B cell (primary cell): ENCODE measurements around the gene CYB5D1.

Source experiments
- EZH2 ChIP-seq: IDR thresholded peaks from 2 replicates; pipeline ENCODE4 v1.6.1; 2012; ENCODE audit warnings: borderline replicate concordance, low read depth, mild to moderate bottlenecking, moderate library complexity, low read length; ENCODE audit not compliant: insufficient read depth, poor library complexity, severe bottlenecking
- TF ChIP-seq, protein P1 (sequence below): fragments of 200-600 bp; IDR thresholded peaks from one replicate; pipeline ENCODE4 v1.8.0; 2022; ENCODE audit warnings: antibody characterized with exemption, mild to moderate bottlenecking

DNA sequence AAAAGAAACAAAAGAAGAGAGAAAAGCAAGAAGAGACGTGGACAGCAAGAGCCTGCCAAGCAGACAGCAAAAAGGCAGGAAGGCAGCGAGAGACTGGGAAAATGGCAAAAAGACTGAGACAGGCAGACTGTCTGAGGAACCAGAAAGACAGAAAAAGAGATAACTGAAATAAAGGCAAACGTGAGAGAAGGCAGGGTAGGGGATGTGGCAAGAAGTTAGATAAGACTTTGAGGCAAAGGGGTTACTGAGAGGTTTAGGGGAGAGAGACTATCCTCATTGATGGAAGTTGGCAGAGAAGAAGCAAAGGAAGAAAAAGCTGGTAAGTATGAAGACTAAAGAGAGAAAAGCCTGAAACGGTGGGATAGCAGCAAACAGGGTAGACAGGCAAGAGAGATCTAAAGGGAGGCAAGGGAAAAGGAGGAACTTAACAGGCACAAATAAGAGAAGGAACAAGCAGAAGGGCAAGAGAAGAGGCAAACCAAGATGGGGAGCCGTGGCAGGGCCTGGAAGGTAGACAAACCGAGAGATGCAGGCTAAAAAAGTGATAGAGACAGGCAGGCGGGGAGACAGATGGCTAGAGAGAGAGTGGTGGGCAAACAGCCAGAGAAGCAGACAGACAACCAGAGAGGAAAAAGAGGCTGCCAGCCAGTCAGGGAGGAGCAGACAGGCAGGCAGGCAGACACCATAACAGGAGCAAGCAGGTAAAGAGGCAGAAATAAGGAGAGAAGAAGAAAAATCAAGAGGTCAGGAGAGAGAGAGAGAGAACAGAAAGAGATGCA is 23.7 kb downstream of the CYB5D1 start:
- TF ChIP-seq, protein P1, sequence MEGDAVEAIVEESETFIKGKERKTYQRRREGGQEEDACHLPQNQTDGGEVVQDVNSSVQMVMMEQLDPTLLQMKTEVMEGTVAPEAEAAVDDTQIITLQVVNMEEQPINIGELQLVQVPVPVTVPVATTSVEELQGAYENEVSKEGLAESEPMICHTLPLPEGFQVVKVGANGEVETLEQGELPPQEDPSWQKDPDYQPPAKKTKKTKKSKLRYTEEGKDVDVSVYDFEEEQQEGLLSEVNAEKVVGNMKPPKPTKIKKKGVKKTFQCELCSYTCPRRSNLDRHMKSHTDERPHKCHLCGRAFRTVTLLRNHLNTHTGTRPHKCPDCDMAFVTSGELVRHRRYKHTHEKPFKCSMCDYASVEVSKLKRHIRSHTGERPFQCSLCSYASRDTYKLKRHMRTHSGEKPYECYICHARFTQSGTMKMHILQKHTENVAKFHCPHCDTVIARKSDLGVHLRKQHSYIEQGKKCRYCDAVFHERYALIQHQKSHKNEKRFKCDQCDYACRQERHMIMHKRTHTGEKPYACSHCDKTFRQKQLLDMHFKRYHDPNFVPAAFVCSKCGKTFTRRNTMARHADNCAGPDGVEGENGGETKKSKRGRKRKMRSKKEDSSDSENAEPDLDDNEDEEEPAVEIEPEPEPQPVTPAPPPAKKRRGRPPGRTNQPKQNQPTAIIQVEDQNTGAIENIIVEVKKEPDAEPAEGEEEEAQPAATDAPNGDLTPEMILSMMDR, result no peak
- TF ChIP-seq EZH2, result no peak
